HuH-7 (cell line): ENCODE data around the gene TFB2M.
"Not testable (repeated sequence)": the region's sequence is repeated elsewhere in the genome, so short reads cannot be mapped to it uniquely, and the experiment has no call there.

Experiments
- DNase-seq: peaks from one replicate; pipeline ENCODE4 v3.0.0; 2011; ENCODE audit warnings: low spot score

TFB2M gene

DNA sequence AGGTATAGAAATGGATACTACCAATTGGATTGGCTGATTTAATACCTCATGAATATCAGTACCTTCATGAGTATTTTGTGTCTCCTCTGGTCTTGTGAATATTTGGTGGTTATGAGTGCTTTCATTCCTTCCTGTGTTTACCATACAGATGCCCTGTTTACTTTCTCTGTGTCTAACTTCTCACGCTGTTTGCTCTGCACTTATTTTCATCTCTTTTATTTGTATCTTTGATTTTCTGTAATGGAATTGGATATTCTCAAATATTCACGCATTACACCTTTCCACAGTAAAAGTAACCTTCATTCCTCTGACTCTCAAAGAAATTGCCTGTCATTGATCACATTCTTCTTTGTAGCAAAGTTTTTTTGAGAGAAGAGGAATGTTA lies 17.0 kb upstream of the TFB2M start:
- DNase-seq: no peak

DNA sequence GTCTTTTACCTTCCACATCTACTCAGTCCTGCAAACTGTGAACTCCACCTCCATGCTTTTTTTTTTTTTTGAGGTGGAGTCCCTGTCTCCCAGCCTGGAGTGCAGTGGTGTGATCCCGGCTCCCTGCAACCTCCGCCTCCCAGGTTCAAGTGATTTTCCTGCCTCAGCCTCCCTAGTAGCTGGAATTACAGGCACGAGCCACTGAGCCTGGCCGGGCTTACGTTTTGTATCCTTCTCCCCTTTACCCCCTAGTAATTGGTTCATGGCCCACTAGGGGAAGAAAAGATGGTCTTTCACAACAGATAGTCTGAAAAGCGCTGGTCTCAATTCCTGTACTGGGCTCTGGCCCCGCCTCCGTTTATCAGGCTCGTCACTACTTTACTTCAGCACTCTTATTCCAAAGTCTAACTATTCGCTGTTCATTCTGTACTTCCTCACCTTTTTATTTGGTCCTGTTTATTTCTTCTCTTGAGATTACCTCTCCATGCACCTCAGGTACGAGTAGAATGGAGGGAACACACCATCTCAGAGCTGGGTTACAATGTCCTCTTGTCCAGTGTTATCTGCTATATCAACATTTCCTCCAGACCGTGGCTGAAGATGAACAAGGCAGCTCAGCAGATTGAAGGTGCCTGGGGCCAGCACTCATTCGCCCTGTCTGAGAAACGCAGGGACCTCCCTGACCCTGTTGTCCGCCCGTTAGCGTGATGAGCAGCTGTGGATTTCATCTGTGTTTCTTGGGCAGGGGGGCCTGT lies 16.4 kb upstream of the TFB2M start:
- DNase-seq: peak; percentile 46

DNA sequence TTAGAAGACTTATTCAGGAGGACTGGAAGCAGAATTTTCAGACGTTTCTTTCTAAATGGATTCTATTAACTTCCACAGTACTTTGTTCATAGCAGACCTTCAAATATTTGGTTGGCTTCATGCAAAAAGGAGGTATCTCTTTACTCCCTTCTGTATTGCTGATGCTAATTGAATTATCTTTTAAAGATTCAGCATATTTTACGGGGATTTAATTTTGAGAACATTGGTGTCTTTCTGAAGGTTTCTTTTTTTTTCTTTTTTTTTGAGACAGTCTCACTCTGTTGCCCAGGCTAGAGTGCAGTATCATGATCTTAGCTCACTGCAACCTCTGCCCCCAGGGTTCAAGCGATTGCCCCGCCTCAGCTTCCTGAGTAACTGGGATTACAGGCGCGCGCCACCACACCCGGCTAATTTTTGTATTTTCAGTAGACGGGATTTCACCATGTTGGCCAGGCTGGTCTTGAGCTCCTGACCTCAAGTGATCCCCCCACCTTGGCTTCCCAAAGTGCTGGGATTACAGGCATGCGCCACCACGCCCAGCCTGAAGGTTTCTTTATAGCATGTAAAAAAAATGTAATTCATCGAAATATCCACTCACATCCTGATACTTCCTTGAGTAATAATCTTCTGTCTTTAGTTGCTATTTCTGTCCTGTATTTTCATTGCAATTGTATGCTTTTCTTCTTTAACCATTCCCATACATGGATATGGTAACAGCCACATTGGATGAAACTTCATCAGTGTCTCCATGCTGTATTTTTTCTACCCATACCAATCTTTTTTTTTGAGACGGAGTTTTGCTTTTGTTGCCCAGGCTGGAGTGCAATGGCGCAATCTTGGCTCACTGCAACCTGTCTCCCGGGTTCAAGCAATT lies 14.7 kb upstream of the TFB2M start:
- DNase-seq: no peak

DNA sequence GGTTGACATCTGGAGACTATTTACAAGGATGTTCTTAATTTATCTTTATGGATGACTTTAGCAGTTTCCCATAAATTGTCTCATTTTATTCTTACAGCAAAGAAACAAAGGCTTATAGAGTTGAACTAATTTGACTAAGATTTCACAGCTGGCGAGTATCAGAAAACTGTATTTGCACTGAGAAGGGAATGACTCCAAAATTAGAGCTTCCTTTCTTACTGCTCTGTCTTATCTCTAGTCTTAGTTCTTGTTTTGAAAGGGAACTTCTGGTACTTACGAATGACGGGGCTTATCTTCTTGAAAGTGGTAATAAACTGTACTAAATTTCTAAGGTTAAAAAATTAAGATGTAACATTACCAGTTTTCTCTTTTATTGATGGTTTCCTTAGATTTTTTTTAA lies 13.8 kb upstream of the TFB2M start:
- no peak for DNase-seq

DNA sequence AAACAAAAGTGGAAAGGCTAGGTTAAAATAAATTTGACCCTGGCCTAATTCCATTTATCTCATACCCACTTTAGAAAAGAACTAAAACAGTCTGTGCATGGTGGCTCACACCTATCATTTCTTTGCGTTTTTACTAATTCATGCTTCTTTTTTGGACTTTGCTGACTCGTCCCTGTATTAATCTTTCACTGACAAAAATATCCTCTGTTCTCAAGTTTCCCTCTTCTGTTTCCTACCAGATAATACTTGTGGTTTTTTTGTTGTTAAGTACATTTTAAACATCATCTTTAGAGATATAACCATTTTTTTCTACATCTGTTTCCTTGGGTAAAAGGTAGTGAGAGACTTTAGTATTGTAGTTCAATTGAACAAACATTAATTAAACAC lies 11.7 kb upstream of the TFB2M start:
- no peak for DNase-seq

DNA sequence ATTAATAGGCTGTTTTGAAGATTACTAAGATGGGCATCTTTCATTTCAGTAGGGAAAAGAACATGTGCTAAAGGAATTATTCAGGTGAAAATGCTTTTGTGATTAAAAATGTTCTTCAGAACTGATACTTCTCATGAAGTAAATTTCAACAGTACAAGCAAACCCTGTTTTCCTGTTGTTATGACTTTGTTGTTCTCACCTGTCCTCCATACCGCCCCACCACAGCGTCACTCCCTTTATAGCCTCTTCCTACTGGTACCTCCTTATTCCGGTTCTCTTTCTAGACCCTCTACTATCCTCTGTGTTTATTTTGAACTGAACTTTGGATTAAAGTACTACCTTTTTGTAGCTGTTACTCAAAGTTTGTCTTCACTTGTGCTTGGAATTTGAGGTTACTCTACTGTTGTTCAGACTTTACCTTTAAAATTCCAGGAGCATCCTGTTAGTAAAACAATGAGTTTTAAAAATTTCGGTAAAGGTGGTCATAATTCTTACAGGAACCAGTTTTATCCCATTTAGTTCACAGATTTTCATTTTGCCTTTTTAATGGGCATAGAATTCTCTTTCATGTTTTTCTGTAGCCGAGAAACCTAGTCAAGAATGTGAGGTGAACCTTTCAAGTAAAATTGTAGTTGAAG lies 11.1 kb upstream of the TFB2M start:
- no peak for DNase-seq

DNA sequence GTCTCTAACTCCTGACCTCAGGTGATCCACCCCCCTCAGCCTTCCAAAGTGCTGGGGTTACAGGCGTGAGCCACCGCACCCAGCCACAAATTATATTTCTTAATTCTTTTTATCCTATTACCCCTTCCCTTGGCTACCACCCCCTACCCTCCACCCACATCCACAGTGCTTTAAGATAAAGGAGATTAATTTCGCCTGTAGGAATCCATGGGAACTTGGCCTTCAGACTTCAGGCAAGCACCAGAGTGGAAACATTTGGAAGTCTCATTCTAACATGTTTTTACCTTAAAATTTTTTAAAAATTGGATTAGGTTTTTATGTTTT lies 10.6 kb upstream of the TFB2M start:
- no peak for DNase-seq

DNA sequence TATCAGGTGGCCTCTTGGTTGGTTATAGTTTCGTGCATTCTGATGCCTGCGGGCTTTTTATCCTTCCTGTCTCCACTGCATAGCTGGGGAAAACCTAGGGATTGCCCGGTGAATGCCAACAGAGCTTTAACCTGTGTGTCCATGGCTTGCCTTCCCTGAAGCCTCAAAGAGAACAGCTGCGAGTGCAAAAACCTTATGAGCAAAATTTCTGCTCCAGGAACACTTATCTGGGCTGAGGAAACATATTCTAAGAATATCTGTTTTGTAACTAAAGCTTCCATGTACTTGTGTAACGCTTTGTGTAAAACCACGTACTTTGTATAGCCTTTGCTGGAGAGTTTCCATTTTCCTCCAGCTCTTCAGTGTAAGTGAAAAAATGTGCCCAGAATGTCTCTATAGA lies 7.4 kb upstream of the TFB2M start:
- no peak for DNase-seq

DNA sequence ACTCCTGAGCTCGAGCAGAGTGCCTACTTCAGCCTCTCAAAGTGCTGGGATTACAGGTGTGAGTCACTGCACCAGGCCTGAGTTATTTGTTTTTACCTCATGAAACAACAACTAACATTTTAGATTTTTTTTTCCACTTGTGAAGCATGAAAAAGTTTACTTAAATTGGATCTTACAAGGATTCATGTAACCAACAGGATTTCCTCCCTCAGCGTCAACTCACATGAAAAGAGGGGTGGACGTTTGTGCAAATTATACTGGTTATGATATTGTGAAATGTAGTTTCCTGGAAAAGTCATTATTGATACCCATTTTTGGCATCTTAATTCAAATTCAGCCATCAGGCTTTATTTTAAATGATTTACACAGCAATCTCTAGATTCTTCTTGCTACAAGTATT lies 6.7 kb upstream of the TFB2M start:
- no peak for DNase-seq

DNA sequence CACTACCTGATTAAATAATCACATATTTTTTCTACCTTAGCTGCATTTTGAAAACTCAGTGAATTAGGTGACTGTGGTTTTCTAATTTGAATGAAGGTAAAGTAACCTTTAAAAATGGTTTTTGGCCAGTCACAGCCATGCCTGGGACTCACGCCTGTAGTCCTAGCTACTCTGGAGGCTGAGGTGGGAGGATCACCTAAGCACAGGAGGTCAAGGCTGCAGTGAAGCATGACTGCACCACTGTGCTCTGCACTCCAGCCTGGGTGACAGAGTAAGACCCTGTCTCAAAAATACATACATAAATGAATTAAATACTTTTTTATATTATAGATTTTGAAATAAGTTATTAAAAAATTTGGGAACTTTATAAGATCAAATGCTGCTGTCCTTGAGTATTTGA lies 5.9 kb upstream of the TFB2M start:
- no peak for DNase-seq

DNA sequence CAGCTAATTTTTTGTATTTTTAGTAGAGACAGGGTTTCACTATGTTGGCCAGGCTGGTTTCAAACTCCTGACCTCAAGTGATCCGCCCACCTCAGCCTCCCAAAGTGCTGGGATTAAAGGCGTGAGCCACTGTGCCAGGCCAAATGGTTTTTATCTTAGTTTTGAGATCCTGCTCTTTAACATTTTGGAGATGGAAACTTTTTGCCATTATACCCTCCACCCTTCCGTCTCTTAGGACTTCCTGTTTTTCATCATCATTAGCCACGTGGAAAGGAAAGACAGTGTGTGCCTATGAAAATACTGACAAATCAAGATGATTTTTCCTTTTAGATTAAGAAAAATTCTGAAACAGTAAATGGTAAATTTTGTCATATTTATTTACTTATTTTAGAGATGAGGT lies 5.2 kb upstream of the TFB2M start:
- DNase-seq: not testable (repeated sequence)

DNA sequence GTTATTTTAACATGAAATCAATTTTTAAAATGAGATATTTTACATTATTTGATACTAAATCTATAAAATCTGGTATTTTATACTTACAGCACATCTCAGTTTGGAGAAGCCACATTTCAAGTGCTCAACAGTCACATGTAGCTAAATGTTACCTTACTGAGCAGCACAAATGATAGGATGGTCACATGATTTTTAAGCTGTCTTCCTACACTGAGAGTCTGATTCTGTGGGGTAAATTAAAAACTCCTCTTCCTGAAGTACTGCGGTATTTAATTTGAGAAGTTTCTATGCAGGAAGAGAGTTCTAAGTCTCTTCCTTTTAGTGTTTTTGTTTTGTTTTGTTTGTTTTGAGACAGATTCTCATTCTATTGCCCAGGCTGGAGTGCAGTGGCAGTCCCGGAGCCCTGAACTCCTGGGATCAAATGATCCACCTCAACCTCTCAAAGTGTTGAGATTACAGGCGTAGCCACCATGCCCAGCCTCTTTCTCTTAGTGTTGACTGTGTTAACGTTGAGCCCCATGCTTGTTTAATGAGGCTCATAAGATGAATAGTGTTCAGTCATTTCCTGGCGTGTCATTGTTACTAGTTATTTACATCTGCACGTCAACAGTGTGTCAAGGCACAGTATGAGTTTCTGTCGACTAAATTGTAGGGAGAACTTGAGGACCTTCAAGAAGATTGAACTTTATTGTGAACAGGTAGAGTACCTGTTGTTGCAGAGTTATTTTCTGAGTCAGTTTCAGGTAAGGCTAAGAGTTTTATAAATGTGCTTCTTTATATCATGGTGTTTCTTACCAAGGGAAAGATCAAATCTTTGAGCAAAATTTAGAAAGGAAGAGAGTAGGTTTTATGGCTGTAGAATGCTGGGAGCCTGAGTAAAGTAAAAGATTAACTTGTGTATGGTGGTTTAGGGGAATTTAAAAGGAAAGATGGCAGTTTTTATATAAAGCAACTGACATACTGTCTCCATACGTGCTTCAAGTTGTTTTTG lies 3.5 kb upstream of the TFB2M start:
- no peak for DNase-seq

DNA sequence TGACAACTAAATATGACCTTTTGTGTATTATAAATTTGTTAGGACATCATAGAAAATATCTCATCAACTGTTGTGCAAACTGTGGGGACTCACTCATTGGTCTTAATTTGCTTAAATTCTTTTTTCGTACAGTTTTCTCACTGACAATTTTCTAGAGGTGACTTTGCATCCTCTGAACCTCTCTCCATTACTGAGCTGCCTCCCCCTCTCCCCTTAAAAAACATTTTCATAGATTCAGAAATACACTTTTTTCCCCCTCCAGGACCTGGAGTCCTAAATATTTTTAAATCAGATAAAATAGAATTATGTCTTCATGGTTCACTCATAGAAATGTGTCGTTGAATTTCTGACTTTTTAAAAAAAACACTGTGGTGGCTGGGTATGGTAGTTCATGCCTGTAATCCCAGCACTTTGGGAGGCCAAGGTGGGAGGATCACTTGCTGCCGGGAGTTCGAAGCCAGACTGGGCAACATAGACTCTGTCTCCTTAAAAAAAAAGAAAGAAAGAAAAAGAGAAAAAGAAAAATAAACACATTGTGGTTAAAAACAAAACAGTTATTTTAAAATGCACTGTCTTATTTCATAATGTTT lies 1.7 kb upstream of the TFB2M start:
- no peak for DNase-seq

DNA sequence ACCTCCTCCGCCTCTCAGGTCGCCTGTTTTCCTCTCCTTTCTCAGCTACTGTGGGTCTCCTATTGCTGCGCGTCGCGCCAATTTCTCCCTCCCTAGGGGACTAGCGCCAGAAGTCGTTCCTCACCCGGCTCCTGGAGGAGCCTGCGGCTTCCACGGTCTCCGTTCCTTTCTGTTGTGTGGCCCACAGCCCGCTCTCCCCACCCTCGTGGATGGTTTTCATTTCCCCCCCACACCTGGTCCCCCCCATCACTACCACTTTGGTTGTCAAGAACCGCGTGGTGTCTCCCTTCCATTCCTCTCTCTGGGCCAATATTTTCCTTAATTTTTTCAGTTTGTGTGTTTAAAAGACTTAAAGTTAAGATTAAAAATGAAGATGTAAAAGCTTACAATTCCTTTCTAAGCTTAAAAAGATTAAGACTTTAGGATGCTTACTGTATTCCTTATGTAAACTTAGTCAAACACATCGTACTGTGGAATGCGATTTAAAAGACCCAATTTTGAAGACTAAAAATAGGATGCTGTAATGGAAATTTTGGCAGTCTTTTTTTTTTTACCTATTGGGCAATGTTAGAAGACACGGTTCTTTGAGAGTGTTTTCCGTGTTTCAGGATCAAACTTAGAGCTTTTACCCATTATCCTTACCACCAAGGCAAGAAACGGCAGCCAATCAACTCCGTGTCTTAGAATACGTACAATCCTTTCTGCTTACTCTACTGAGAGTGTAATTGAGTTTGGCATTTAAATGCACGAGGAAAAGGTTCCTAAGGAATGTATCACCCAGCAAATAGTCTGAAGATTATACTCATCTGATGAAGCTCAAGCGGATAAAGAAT lies 968 bp upstream of the TFB2M start:
- DNase-seq: no peak

DNA sequence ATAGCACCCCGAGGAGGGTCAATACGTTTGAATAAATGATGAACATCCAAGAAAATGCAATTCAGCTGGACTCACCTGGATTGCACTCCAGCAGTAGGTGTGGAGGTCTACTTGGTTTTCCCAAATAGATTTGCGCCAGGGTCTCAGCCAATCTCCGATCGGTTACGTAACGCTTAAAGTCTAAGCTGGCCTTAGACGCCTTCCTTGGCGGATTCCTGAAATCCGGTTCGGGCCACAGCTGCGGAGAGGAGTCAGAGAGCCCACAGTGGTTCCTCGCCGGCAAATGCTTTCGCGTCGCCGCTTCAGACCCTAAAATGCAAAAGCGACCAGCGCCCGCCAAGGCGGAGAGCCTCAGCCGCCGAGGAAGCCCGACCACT lies 322 bp downstream of the TFB2M start:
- DNase-seq: no peak

DNA sequence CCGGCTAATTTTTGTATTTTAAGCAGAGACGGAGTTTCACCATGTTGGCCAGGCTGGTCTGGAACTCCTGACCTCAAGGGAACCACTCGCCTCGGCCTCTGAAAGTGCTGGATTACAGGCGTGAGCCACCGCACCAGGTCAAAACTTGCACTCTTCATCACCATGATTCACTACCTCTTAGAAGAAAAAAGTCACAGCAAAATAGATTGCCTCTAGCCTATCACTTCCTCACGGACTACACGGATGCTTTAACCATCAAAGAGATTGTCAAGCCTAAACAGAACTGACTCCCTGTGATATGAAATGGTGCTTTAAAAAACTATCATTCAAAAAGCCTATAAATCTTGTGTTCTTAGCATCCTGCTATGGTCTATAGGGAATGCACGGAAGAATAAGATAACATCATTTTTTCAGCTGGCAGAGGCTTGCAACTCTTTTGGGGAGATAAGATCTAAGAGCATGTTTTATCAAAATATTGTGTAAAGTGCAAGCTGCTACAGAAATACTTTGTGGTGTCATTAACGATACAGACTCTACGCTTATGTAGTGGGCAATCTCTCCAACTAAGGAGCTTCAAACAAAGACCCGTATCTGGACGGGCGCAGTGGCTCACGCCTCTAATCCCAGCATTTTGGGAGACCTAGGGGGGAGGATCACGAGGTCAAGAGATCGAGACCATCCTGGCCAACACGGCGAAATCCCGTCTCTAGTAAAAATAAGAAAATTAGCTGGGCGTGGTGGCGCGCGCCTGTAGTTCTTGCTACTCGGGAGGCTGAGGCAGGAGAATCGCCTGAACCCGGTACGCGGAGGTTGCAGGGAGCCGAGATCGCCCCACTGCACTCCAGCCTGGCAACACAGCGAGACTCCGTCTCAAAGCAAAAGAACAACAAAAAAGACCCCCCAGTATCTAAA lies 966 bp downstream of the TFB2M start:
- DNase-seq: no peak

DNA sequence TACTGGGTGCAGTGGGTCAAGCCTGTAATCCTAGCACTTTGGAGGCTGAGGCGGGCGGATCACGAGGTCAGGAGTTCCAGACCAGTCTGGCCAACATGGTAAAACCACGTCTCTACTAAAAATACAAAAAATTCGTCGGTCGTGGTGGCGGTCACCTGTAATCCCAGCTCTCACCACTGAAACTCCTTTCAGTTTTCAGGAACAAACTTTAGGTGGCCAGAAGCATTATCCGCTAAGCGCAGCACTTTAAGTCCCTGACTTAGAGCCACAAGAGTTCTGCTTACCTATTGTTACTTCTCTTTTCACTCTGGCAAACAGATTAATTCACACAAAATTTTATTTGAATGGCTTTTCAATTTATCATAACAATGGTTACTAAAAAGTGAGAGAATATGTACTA lies 5.2 kb downstream of the TFB2M start:
- DNase-seq: not testable (repeated sequence)

DNA sequence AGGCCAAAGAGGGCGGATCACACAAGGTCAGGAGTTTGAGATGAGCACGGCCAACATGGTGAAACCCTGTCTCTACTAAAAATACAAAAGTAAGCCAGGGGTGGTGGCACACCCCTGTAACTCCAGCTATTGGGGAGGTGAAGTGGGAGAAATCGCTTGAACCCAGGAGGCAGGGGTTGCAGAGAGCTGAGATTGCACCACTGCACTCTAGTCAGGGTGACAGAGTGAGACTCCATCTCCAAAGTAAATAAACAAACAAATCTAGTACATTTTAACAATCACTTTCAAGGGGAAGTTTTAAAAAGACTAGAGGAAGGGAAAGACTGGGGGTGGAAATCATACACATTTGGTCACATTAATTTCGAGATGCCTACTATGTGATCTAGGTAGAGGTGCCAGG lies 6.8 kb downstream of the TFB2M start:
- no peak for DNase-seq

DNA sequence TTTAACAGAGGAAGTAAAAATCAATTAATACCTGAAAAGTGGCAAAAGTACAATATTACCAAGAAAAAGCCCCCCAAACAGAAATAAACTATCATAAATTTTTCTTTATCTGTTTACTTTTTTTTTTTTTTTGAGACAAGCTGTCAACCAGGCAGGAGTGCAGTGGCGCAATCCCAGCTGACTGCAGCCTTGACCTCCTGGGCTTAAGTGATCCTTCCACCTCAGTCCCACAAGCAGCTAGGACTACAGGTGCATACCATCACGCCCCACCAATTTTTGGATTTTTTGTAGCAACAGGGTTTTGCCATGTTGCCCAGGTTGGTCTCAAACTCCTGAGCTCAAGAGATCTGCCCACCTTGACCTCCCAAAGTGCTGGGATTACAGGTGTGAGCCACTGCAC lies 8.0 kb downstream of the TFB2M start:
- DNase-seq: no peak

DNA sequence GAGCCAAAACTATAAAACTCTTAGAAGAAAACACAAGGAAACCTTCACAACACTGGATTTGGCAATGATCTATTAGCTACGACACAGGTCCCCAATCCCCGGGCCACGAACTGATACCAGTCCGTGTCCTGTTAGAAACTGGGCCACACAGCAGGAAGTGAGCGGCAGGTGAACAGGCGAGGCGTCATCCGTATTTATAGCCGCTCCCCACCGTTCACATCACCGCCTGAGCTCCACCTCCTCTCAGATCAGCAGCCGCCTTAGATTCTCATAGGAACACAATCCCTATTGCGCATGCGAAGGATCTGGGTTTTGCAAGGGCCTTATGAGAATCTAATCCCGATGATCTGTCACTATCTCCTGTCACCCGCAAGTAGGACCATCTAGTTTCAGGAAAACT lies 11.9 kb downstream of the TFB2M start:
- no peak for DNase-seq
